Measurements from ENCODE around the gene KRTAP12-2.

DNA sequence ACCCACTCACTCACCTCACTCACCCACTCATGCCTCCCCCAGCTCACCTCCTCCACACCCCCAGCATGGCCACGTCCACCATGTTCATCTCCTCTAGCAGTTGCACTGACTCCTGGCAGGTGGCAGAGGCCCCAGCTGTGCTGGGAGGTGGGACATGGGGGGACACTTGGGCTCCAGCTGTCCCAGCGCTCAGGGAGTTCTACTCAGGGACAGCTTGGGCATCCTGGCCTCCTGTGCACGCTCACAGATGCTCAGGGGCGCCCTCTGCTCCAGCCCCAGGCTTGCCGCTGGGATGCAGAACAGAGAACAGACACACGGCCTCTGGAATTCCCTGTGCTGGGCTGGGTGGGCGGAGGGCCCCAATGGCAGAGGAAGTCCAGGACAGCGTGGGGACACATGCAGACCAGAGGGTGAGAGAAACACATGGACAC is 49.6 kb downstream of the KRTAP12-2 start:
- TF ChIP-seq CTCF (IDR thresholded peaks at IDR 0.05 in 4 of 5, conservative IDR thresholded peaks at IDR 0.05 in 1 of 5) (no peak), POLR2A (IDR thresholded peaks at IDR 0.05) (no peak)
